Kidney glomerular epithelial cell (primary cell): ENCODE results near the gene ZNF438.
A peak's percentile ranks its signal among the peaks of the same experiment; 100 is the strongest.
"Not testable (repeated sequence)": the region's sequence is repeated elsewhere in the genome, so short reads cannot be mapped to it uniquely, and the experiment has no call there.

Experiments used
- DNase-seq: peaks from one replicate; lab custom pipeline; 2025; lab: John Stamatoyannopoulos, UW

The ZNF438 gene

DNA sequence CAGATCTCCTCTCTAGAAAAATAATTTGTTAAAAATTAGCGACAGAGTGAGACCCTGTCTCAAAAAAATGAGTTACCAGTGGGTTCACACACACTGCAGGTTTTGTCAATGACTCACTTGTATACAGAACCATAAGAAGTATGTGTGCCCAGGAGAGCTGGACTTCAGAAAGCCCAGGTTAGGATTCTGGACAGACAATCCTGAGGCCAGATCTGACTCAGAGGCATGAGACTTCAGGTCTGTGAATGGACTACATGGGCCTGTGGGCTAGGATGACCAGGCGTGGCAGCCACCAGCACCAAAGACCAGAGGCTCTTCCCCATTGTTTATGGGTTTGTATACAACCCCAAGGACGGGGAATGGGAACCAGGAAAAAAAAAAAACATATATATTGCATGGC lies 9.3 kb upstream of the ZNF438 start:
- no peak for DNase-seq

DNA sequence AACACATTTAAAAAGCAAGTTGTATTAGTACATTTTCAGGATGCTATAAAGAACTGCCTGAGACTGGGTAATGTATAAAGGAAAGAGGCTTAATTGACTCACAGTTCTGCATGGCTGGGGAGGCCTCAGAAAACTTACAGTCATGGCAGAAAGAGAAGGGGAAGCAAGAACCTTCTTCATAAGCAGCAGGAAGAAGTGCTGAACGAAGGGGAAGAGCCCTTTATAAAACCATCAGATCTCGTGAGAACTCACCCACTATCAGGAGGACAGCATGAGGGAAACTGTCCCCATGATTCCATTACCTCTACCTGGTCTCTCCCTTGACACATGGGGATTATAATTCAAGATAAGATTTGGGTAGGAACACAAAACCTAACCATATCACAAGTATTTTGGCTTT lies 7.3 kb upstream of the ZNF438 start:
- not testable (repeated sequence) for DNase-seq

DNA sequence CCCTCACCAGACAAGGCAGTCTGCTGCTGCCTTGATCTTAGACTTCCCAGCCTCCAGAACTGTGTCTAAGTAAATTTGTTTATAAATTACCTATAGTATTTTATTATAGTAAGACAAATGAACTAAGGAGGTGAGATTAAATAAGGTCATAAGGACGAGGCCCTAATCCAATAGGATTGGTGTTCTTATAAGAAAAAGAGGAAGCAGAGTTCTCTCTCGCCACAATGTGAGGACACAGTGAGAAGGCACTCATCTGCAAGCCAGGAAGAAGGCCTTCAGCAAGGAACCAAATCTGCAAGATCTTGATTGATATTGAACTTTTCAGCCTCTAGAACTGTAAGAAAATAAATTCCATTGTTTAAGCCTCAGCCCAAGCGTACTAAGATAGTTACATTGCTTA lies 6.1 kb upstream of the ZNF438 start:
- DNase-seq, result no peak

DNA sequence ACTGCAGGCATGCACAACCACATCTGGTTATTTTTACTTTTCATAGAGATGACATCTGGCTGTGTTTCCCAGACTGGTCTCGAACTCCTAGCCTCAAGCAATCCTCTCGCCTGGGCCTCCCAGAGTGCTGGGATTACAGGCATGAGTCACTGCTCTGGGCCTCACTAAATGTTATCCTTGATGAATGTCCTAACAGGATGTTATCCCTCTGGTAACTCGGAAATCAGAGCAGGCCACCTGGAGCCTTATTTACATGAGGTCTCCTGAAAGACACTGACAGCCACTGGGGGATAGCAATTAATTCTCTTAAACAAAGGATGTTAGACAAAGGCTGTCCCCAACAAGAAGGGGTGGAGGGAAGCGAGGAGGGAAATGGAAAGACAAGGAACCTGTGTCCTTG lies 4.5 kb upstream of the ZNF438 start:
- DNase-seq, result no peak

DNA sequence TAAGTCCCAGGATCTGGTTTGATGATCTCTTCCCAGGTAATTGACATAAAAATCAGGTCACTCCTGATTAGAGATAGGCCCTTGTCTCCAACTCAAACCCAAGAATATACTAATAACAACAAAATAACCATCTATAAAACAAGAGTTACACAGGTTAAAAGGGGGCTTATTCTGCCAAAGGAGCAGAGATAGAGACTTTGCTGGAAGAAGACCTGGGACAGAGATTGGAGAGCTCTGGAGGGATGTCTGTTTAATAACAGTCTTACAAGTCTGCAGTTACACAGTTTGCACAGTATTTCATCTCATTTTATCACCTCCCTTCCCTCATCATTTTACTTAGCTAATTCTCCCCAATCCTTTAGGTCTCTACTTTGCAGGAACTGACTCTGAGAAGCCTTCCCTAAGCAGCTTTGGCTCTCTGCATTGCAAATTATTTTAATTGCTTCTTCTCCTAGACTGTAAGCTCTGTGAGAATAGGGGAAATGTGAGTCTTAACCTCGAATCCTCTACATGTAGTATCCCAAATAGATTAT lies 3.7 kb upstream of the ZNF438 start:
- DNase-seq, result no peak

DNA sequence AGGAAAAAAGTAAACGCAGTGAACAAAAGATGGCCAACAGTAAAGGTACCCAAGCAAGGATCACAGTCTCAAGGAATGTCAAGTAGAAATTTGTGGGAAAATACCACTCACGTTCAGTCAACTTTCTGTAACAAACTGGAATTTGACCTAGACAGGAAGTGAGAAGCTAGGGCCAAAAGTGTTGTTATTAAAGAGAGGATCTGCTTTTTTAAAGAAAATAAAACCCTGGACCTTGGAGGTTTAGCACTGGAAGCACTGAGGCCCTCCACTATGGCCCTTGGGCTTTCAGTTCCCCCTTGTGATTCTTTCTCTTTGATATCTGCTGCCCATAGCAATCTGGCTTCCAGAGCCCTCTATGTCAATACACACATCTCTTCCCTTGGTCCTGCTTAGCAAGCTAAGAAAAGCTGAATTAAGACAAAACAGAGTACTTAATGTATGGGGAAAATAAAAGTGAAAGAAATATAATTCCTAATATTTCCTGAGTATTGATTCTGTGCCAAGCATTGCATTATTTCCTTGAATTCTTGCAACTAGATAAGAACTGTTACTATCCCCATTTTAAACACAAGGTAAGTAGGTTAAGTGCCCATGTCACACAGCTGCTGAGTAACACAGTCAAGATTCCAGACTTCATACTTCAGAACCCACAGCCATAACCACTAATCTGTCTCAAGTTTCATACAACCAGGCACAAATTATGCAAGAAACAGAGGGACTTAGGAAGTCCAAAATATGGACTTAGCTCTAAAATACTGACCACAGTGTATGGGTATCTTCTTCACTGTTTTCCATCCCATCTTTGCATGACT lies 2.6 kb upstream of the ZNF438 start:
- peak; percentile 68 for DNase-seq

DNA sequence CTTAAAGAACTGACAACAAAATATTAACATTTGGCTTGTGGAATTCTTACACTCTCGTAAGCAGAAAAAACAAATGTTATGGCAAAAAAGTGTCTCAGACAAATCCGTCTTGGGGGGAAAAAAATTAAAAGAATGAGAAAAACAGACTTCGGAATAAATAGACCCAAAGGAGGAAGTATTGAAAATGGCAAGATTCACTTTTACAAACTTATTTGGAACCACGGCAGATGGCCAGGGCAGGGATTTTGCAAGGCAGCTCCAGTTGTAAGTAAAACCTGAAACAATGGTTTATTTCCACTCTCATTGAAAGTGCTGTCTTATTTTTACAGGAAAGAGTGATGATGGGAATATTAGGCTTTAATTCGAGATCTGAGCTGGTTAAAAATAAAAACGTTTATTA lies 1.5 kb upstream of the ZNF438 start:
- no peak for DNase-seq

DNA sequence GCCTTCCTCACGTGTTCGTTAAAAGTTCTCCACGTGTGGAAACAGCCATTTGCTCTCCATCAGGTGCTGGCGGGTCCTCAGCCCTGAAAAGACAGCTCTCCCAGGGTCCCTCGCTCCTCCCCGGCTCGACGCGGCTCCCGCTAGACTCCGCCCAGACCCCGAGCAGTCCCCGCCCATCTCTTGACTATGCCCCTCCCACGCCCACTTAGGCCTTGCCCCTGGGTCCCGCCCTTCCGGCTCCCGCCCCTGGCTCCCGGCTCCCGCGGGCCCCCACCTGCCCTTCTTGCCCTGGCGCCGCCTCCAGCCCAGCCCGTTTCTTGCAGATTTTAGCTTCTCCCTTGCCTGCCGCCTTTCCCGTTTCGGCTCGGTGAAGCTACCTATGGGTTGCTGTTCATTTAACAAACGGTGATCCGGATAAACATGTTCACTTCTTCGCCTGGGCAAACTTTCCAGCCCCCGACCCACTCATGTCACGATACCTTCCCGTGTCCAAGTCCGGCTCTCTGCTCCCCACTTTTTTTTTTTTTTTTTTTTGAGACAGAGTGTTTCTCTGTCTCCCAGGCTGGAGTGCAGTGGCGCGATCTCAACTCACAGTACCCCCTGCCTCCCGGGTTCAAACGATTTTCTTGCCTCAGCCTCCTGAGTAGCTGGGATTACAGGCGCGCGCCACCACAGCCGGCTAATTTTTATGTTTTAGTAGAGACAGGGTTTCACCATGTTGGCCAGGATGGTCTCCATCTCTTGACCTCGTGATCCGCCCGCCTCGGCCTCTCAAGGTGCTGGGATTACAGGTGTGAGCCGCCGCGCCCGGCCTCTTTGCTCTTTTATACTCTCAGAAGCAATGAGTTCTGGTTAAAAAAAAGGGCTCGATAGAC lies 830 bp upstream of the ZNF438 start:
- peak; percentile 79 for DNase-seq

DNA sequence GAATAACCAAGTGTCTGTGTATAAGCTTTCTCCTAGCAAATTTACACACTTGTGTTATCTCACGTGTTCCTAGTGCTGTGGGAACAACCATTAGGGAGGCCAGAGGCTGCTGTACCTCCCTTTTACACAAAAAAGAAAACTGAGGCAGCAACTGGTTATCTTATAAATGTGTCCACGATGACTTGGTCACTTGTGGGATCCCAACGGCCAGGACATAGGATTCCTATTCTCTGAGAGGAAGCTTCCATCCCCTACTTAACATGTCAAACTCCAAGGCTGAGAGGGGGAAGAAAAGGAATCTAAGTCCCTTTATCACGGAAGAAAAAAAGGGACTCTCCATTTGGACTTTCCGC lies 484 bp downstream of the ZNF438 start:
- DNase-seq, result no peak

DNA sequence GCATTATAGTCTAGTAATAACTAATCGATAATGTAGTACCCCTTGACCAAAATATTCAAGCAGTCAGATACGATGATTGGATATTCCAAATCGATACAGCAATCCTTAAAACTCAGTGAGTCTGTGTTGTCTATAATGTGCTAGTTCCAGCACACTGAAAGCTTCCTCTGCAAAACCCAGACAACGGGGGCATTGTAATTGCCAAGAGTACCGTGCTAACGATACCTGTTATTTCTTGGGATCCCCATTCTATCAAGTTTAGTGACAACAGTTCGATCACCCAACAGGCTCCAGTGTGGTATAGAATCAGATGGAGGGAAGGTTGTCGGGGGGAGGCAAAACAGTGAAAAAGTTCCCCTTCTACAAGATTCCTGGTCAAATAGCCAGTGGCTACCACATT lies 865 bp downstream of the ZNF438 start:
- no peak for DNase-seq

DNA sequence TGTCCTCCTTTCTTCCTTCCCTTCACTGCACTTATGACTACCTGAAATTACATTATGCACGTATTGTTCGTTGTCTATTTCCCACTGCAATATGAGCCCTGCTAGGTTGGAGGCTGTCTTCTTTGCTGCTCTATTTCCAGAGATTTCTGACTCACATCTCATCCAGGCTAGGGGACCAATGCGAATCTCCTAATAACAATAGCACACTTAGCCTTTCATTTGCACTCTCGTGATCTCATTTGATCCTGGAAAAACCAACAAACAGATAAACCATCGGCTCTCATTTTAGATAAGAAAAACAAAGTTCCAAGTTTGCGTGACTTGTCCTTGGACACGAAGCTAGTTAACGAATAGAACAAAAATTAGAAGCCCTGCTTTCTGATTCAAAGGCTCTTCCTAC lies 1.4 kb downstream of the ZNF438 start:
- no peak for DNase-seq

DNA sequence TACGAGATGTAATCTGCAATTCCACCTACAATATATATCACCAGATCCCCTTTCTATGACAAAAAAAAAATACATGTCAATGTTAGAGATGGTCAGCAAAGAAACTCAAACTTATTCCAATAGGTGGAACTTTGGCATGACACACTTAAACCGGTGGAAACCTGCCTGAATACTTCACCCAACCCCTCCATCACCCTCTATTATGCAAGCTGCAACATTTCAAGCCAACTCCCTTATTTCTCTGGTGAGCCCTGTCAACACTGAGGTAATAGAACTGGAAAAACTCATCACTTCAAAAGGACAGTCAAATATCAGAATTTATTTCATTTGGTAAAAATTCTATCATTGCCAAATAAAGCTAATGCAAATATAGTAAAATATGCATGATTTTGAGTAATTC lies 3.6 kb downstream of the ZNF438 start:
- no peak for DNase-seq

DNA sequence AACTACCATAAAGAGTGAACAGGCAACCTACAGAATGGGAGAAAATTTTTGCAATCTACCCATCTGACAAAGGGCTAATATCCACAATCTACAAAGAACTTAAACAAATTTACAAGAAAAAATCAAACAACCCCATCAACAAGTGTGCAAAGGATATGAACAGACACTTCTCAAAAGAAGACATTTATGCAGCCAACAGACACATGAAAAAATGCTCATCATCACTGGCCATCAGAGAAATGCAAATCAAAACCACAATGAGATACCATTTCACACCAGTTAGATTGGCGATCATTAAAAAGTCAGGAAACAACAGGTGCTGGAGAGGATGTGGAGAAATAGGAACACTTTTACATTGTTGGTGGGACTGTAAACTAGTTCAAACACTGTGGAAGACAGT lies 5.4 kb downstream of the ZNF438 start:
- not testable (repeated sequence) for DNase-seq

DNA sequence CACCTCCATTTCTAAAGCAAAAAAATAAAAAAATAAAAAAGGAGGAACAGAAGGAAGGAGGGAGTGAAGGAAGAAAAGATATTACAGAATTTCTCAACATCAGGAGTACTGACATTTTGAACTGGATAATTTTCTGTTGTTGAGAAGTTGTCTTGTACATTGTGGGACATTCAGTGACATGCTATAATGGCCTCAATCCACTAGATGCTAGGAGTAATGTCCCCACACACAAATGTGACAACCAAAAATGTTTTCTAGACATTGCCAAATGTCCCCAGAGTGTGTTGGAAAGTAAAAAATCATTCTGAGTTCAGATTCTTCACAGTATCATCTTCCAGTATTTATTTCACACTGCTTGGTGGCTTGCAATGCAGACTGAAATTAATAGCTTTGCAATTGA lies 6.5 kb downstream of the ZNF438 start:
- no peak for DNase-seq

DNA sequence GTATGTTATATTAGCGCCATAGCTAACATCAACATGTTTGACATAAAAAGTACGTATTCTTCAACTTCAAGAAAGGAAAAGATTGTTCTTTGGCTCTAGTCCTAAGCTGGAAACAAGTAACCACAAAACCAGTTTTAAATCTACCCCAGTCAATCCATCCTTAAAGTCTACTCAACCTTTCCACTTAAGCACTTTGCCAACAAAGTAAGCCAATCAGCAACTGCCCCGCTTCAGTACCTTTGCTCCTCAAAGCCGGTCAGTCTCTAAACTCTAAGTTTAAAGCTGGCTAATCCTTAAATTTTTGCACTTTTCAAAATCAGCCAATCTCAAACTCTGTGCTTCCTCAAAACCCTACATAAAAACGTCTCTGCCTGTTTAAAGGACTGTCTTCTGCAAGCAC lies 8.1 kb downstream of the ZNF438 start:
- no peak for DNase-seq

DNA sequence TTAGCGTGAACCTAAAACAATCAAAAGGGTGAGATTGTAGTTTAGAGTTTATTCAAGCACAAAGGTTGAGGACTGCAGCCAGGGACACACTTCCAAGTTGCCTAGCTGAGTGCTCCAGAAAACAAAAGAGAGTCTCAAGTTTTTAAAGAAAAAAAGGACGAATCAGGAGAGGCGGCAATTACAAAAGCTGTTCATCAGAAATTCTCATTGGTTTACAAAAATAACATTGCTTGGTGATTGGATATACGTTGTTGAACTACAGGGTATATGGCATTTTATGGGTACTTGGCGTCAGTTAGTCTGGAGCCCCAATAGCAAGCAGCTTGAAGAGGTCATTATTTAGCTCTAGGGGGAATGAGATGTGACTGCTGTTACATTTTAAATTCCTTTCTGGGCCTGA lies 11.5 kb downstream of the ZNF438 start:
- no peak for DNase-seq

DNA sequence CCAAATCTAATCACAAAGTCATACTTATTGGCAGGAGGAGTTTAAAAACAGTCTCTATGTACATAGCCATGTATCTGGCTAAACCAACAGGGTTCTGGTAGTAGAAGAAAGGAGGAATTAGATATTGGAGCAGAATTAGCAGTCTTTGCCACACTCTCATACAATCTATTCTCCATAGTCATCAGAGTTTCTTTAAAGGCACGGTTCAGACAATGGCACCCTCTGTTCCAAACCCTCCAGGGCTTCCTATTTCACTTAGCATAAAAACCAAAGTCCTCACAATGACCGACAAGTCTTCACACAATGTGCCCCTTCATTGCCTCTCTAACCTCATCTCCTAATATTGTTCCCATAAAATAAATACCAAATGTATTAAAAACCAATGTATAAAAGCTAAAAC lies 12.7 kb downstream of the ZNF438 start:
- no peak for DNase-seq

DNA sequence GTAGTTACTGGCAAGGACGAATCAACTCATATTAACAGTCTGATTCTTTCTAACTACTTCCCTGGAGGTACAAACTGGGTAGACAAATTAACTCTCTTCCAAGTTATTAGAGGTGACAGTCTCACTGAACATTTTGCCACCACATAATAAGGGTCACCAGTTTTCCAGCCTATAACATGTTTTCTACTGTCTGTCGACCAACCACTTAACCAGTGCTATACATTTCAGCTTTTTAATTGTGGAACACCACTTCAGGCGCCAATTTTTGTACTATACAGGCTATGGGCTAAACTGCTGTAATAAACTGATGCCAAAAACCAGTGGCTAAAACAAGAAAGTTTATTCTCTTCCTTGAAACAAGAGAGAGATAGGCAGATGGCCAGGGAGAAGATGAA lies 13.3 kb downstream of the ZNF438 start:
- no peak for DNase-seq

DNA sequence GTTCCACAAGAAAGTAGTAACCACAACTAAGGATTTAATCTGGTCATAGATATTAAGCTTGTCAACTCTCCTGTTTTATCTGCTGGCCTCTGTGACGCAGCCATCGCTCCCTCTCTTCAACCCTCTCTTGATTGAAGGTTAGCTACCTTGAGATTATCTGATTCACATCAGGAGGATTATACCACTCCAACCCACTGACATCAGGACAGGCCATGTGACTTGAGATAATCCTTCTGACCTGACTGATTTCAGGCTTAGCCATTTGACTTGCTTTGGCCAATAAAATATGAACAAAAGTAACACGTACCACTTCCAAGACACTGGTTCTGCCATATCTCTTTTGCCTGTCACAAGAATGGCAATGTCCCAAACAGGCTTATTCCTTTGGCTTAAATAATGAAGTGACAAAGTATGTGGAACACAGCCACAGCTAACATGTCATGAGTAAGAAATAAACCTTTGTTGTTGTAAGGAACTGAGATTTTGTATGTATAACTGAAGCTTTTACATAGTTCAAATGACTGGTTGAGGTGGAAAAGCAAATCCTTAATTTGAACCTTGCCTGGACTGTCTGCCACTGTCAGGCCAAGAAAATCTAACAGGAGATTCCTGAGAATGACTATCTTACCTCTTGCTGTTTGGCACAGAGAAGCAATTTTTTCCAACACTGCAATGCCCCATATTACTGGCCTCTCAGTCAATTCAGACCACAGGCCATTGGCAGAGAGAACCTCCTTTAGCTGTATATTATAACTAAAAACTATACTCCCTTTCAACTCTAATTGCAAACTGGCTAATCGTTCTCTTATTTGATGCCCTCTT lies 13.9 kb downstream of the ZNF438 start:
- DNase-seq, result no peak

DNA sequence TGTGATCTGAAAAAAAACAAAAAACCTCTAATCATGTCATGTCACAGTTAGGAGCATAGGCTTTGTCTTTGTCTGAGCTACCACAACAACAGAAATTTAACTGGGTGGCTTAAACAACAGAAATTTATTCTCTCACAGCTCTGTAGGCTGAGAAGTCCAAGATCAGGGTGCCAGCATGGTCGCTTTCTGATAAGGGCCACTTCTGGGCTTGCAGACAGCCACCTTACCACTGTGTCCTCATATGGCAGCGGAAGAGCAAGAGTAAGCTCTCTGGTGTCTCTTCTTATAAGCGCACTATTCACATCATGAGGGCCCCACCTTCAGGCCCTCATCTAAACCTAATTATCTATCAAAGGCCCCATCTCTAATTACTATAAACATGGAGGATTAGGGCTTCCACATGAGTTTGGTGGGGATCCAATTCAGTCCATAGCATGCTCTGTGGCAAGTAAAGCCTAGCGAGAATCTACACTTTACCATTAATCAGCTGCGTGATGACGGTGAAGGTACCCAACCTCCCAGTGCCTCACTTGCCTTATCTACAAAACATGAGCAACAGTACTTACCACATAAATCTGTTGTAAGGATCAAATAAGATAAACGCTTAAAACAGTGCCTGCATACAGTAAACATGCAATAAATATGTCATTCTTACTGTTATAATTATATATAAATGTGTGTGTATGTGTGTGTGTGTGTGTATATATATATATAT lies 17.3 kb downstream of the ZNF438 start:
- DNase-seq, result no peak

DNA sequence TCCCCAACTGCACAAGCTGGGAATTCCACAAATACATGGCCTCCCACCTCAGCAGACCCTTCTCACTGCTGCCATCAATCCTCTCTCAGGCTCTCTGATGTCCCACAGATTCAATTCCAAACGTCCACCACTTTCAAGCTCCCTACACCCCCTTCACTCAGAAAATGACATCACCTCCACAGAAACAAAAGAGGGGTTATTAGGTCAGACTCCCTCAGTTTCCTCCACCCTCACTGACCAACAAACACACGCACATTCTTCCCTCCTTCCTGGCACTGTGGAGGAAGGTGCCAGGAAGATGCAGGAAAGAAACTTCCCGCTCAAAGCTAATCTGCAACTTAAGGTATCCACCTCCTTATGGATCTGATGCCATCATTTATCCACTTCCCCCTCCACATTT lies 18.3 kb downstream of the ZNF438 start:
- no peak for DNase-seq

DNA sequence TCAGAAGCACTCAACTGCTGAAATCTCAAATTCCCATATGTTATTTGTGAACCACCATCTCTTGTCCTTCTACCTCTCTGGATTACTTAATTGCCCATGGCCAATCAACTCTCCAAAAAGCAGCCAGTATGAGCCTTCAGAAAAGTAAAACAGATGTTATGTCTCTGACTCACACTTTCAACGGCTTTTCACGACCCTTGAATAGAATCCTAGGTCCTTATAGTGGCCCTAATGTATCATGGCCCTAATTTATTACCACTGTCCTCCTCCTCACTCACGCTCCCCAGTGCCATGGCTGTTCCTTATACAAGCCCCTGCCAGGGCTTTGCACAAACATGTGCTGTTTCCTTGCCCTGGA lies 20.0 kb downstream of the ZNF438 start:
- DNase-seq, result no peak
